GM18517 (cell line): ENCODE results near the gene TBK1.

ENCODE experiments used
- ATAC-seq: cut with Tn5 transposase; IDR thresholded peaks from one replicate; pipeline ENCODE4 v1.9.1; 2021; ENCODE audit warnings: mild to moderate bottlenecking, moderate library complexity; ENCODE audit not compliant: unreplicated experiment

TBK1 gene

GRCh38 chr12:64451687-64452558 is at the start of gene TBK1:
TSS of gene TBK1 (plus strand) at chr12:64452120. CDS start at chr12:64455871, 3,751 bp downstream.
- ATAC-seq: peak; percentile 75

GRCh38 chr12:64402181-64402580 is 49.7 kb upstream of the TBK1 start:
- no peak for ATAC-seq

- peak; percentile 95 for ATAC-seq
Measured at GRCh38 chr12:64403707-64404469, 48.0 kb upstream of the TBK1 start, which contains the start of gene XPOT. TSS of gene XPOT (plus strand) at chr12:64404392. CDS start at chr12:64410036, 5,644 bp downstream.

- ATAC-seq: peak; percentile 26
Measured at GRCh38 chr12:64404470-64405256, 47.3 kb upstream of the TBK1 start.

GRCh38 chr12:64407342-64408223 is 44.3 kb upstream of the TBK1 start:
- ATAC-seq: no peak

- no peak for ATAC-seq
Measured at GRCh38 chr12:64411427-64411826, 40.5 kb upstream of the TBK1 start.

- no peak for ATAC-seq
Measured at GRCh38 chr12:64412459-64412858, 39.5 kb upstream of the TBK1 start.

GRCh38 chr12:64413884-64414283 is 38.0 kb upstream of the TBK1 start:
- ATAC-seq: no peak

- no peak for ATAC-seq
Measured at GRCh38 chr12:64418209-64418608, 33.7 kb upstream of the TBK1 start.

- no peak for ATAC-seq
Measured at GRCh38 chr12:64419696-64420095, 32.2 kb upstream of the TBK1 start.

GRCh38 chr12:64427988-64428387 is 23.9 kb upstream of the TBK1 start:
- no peak for ATAC-seq

- no peak for ATAC-seq
Measured at GRCh38 chr12:64428956-64429355, 23.0 kb upstream of the TBK1 start.

- ATAC-seq: no peak
Measured at GRCh38 chr12:64430886-64431285, 21.0 kb upstream of the TBK1 start.

- ATAC-seq: no peak
Measured at GRCh38 chr12:64431791-64432190, 20.1 kb upstream of the TBK1 start.

- ATAC-seq: no peak
Measured at GRCh38 chr12:64433915-64434314, 18.0 kb upstream of the TBK1 start.

GRCh38 chr12:64440100-64440499 is 11.8 kb upstream of the TBK1 start:
- ATAC-seq: no peak

- no peak for ATAC-seq
Measured at GRCh38 chr12:64445490-64445889, 6.4 kb upstream of the TBK1 start.

GRCh38 chr12:64446295-64446694 is 5.6 kb upstream of the TBK1 start:
- ATAC-seq: no peak

- ATAC-seq: no peak
Measured at GRCh38 chr12:64450057-64450640, 1.8 kb upstream of the TBK1 start.
